Measurements from ENCODE around the gene TBL1Y.

The TBL1Y gene

DNA sequence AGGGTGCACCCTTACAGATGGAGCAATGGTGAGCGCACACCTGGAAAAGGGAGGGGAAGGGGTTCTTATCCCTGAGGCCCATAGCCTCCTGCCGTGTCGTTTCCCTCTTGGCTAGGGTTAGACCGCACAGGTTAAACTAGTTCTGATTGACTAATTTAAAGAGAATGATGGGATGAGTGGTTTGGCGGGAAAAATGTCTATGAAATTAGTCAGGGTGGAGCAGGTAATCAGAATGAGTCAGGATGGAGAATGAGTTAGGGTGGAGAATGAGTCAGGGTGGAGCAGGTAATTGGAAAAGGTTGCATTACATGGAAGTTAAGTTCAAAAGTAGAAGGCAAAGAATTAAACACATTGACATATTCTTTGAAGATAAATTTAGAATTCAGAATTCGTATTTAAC is 196.7 kb downstream of the TBL1Y start:
- TF ChIP-seq EZH2phosphoT487 (conservative IDR thresholded peaks at IDR 0.05; ENCODE audit: low read length), result no peak
- TF ChIP-seq, protein P1, sequence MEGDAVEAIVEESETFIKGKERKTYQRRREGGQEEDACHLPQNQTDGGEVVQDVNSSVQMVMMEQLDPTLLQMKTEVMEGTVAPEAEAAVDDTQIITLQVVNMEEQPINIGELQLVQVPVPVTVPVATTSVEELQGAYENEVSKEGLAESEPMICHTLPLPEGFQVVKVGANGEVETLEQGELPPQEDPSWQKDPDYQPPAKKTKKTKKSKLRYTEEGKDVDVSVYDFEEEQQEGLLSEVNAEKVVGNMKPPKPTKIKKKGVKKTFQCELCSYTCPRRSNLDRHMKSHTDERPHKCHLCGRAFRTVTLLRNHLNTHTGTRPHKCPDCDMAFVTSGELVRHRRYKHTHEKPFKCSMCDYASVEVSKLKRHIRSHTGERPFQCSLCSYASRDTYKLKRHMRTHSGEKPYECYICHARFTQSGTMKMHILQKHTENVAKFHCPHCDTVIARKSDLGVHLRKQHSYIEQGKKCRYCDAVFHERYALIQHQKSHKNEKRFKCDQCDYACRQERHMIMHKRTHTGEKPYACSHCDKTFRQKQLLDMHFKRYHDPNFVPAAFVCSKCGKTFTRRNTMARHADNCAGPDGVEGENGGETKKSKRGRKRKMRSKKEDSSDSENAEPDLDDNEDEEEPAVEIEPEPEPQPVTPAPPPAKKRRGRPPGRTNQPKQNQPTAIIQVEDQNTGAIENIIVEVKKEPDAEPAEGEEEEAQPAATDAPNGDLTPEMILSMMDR (IDR thresholded peaks at IDR 0.05; ENCODE audit: insufficient read depth, low read length, poor library complexity, severe bottlenecking), result no peak
- no peak overlapping the region for H2AFZ ChIP-seq (ENCODE audit: low read depth, low read length, severe bottlenecking)
- no peak overlapping the region for H3K4me3 ChIP-seq (ENCODE audit: insufficient read depth, low read length, poor library complexity, severe bottlenecking)
- no peaks in the 10 kb centered on the region for H3K79me2 ChIP-seq (ENCODE audit: insufficient read depth, low read length)
- no peaks in the 10 kb centered on the region for H3K9me3 ChIP-seq (ENCODE audit: insufficient read depth, low read length)
- H3K9me2 ChIP-seq (replicated peaks; ENCODE audit: insufficient read depth, low read length), result no peaks in the 10 kb centered on the region
- no peaks in the 10 kb centered on the region for H3K27me3 ChIP-seq (ENCODE audit: low read length)
- H3K4me2 ChIP-seq (ENCODE audit: low read depth, low read length, poor library complexity, severe bottlenecking), result no peak overlapping the region
- no peaks in the 10 kb centered on the region for H4K20me1 ChIP-seq (ENCODE audit: low read depth, low read length)
- no peaks in the 10 kb centered on the region for H3F3A ChIP-seq (ENCODE audit: insufficient read depth)
- H3K36me3 ChIP-seq (ENCODE audit: low read length), result no peaks in the 10 kb centered on the region
- H3K27ac ChIP-seq (ENCODE audit: low read depth, low read length), result no peak overlapping the region
- H3K9ac ChIP-seq (ENCODE audit: low read length), result no peak overlapping the region

DNA sequence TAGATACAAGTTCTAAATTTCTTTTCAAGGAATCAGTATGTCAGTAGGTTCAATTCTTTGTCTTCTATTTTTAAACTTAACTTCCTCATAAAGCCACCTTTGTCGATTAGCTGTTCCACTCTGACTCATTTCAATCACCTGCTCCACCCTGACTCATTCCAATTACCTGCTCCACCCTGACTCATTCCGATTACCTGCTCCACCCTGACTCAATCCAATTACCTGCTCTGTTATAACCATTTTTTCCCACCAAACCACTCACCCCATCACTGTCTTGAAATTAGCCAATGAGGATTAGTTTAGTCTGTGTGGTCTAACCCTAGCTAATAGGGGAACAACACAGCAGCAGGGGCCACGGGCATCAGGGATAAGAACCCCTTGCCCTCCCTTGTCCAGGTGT is 199.6 kb downstream of the TBL1Y start:
- Histone ChIP-seq H3K36me3 (ENCODE audit: low read length) (no peaks in the 10 kb centered on the region), H3K79me2 (ENCODE audit: insufficient read depth, low read length) (no peaks in the 10 kb centered on the region), H3K27ac (ENCODE audit: low read depth, low read length) (no peak overlapping the region), H2AFZ (ENCODE audit: low read depth, low read length, severe bottlenecking) (no peak overlapping the region), H3F3A (ENCODE audit: insufficient read depth) (no peaks in the 10 kb centered on the region), H3K4me2 (ENCODE audit: low read depth, low read length, poor library complexity, severe bottlenecking) (no peak overlapping the region), H3K9ac (ENCODE audit: low read length) (no peak overlapping the region), H3K4me3 (ENCODE audit: insufficient read depth, low read length, poor library complexity, severe bottlenecking) (no peak overlapping the region), H3K9me2 (replicated peaks; ENCODE audit: insufficient read depth, low read length) (no peaks in the 10 kb centered on the region), H3K9me3 (ENCODE audit: insufficient read depth, low read length) (no peaks in the 10 kb centered on the region), H3K27me3 (ENCODE audit: low read length) (no peaks in the 10 kb centered on the region), H4K20me1 (ENCODE audit: low read depth, low read length) (no peaks in the 10 kb centered on the region)
- no peak for TF ChIP-seq EZH2phosphoT487 (conservative IDR thresholded peaks at IDR 0.05; ENCODE audit: low read length)
- TF ChIP-seq, protein P1 (IDR thresholded peaks at IDR 0.05; ENCODE audit: insufficient read depth, low read length, poor library complexity, severe bottlenecking), result no peak

DNA sequence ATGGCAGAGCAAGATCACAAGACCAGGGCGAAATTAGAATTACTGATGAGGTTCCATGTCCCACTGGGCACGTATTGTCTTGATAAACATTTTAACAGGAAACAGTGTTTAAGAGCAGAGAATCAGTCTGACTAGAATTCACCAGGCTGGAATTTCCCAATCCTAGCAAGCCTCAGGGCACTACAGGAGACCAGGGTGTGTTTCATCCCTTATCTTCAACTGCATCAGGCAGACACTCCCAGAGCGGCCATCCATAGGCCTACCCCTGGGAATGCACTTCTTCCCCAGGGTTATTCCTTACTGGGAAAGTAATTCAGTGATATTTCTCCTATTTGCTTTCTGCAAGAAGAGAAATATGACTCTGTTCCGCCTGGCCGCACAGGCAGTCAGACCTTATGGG is 205.4 kb downstream of the TBL1Y start:
- Histone ChIP-seq H2AFZ (ENCODE audit: low read depth, low read length, severe bottlenecking) (no peak overlapping the region), H3F3A (ENCODE audit: insufficient read depth) (no peaks in the 10 kb centered on the region), H3K9ac (ENCODE audit: low read length) (no peak overlapping the region), H3K4me3 (ENCODE audit: insufficient read depth, low read length, poor library complexity, severe bottlenecking) (no peak overlapping the region), H3K27ac (ENCODE audit: low read depth, low read length) (no peak overlapping the region), H3K27me3 (ENCODE audit: low read length) (no peaks in the 10 kb centered on the region), H3K36me3 (ENCODE audit: low read length) (no peaks in the 10 kb centered on the region), H3K9me2 (replicated peaks; ENCODE audit: insufficient read depth, low read length) (no peaks in the 10 kb centered on the region), H3K4me2 (ENCODE audit: low read depth, low read length, poor library complexity, severe bottlenecking) (no peak overlapping the region), H4K20me1 (ENCODE audit: low read depth, low read length) (no peaks in the 10 kb centered on the region), H3K79me2 (ENCODE audit: insufficient read depth, low read length) (no peaks in the 10 kb centered on the region), H3K9me3 (ENCODE audit: insufficient read depth, low read length) (no peaks in the 10 kb centered on the region)
- TF ChIP-seq, protein P1 (IDR thresholded peaks at IDR 0.05; ENCODE audit: insufficient read depth, low read length, poor library complexity, severe bottlenecking), result no peak
- no peak for TF ChIP-seq EZH2phosphoT487 (conservative IDR thresholded peaks at IDR 0.05; ENCODE audit: low read length)

Data from SU-DHL-6 (cell line).